Stimulated activated CD4-positive, alpha-beta T cell treated with anti-CD3 and anti-CD28 coated beads, TNF-alpha, amount 100 ng/mL, for 1 hour (primary cell): Measurements from ENCODE around the gene ZFP28.

ENCODE experiments used
- DNase-seq, 3 donors: peaks; one replicate each; pipeline ENCODE4 v3.0.0-alpha.2; 2020; ENCODE audit warnings: low read depth in 3 of 3, low spot score in 1 of 3

ZFP28 gene

GRCh38 chr19:56595548-56595899 lies 56.8 kb downstream of the ZFP28 start:
- no peak for DNase-seq

DNA sequence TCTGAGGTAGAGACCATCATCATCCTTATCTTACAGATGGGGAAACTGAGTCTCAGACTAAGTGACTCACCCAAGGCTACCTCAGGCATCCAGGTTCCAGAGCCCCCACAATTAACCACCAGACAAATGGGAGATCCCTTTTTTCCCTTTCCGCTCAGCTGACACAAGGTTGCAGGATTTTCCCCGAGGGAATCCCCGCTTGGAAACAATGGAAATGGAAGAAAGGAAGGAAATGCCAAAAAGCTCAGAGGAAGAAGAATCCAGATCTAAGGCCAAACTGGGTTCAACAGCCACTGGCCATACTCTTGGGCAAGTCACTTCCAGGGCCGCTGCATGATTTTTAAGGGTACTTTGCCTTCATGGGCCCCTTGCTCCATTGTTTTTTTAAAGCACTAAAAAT lies 57.9 kb downstream of the ZFP28 start:
- no peak for DNase-seq

GRCh38 chr19:56597696-56598095 lies 58.9 kb downstream of the ZFP28 start:
- DNase-seq, result no peak

- DNase-seq, result no peak
Measured at GRCh38 chr19:56601375-56601774, 62.6 kb downstream of the ZFP28 start.

GRCh38 chr19:56603829-56604228 lies 65.1 kb downstream of the ZFP28 start:
- no peak for DNase-seq
